A549 (cell line): ENCODE results near the gene TCAIM.

Experiments
- CBX8 ChIP-seq: fragments of 200-600 bp; sonication (generic); IDR thresholded peaks from 2 replicates; pipeline ENCODE4 v1.6.1; 2016
- CEBPB ChIP-seq, 2 experiments: fragments of >200 bp in 1 of 2; sonication (Bioruptor Twin) in 1 of 2; formaldehyde crosslinking in 1 of 2; IDR thresholded peaks; 2 replicates each; pipeline ENCODE4 v1.6.1; 2012 to 2016
- CHD2 ChIP-seq: fragments of 150-350 bp; IDR thresholded peaks from 2 replicates; pipeline ENCODE4 v1.6.1; 2014; ENCODE audit warnings: low read length; ENCODE audit not compliant: partially characterized antibody
- CTCF ChIP-seq: fragments of >200 bp; sonication (Bioruptor Twin); formaldehyde crosslinking; IDR thresholded peaks from 3 replicates; pipeline ENCODE4 v1.5.1; 2016
- JUNB ChIP-seq: fragments of >200 bp; sonication (Bioruptor Twin); formaldehyde crosslinking; IDR thresholded peaks from 2 replicates; pipeline ENCODE4 v1.6.1; 2016
- MAZ ChIP-seq: fragments of 150-350 bp; IDR thresholded peaks from 2 replicates; pipeline ENCODE4 v1.6.1; 2014; ENCODE audit warnings: antibody characterized with exemption, low read depth, low read length, borderline replicate concordance
- POLR2A ChIP-seq: IDR thresholded peaks from 2 replicates; pipeline ENCODE4 v1.6.1; 2012; ENCODE audit warnings: mild to moderate bottlenecking, low read length
- TP53 ChIP-seq: fragments of 250-450 bp; sonication (Bioruptor Pico); IDR thresholded peaks from 2 replicates; pipeline ENCODE4 v1.5.0; 2021; ENCODE audit warnings: mild to moderate bottlenecking, moderate library complexity
- USF2 ChIP-seq: fragments of 450-650 bp; IDR thresholded peaks from 2 replicates; pipeline ENCODE4 v1.6.1; 2014; ENCODE audit warnings: antibody characterized with exemption

DNA sequence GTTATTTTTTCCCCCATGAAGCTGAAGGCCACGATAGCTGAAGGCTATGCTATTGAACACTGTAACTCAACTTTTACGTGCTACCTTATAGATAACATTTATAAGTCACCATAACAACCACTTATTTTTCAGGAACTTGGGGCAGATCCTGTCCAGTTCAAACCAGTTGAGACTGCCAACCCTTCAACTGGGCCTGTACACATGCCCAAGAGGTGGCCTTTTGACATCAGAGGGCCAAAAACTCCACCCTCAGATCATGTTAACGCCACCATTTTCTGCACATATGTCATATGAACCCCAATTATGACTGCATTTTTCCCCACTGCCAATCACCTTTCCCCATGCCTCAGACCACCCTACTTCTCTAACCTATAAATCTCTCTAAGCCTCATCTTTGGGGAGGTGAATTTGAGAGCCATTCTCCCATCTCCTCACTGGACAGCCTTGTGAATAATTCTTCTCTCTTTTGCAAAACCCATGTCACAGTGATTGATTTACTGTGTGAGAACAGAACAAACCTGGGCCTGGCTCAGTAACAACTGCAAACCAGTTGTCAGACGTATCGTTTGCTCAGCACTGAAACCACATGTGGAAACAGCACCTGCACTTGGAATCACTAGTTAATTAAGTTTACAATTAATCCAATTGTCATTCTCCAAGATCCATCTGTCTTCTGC, 96.4 kb downstream of the TCAIM start:
- TF ChIP-seq JUNB (no peak), USF2 (no peak), CTCF (no peak), MAZ (no peak), TP53 (CRISPR knock-in tag) (no peak), POLR2A (no peak), CBX8 (no peak), CHD2 (no peak), CEBPB (IDR thresholded peaks at IDR 0.05) (no peak)
